Dedifferentiated amniotic fluid mesenchymal stem cell (primary cell): Measurements from ENCODE around the gene SREBF1.

ENCODE experiments used
- DNase-seq: peaks from one replicate; pipeline ENCODE4 v3.0.0-alpha.2; 2016; ENCODE audit errors: extremely low spot score

Gene SREBF1

DNA sequence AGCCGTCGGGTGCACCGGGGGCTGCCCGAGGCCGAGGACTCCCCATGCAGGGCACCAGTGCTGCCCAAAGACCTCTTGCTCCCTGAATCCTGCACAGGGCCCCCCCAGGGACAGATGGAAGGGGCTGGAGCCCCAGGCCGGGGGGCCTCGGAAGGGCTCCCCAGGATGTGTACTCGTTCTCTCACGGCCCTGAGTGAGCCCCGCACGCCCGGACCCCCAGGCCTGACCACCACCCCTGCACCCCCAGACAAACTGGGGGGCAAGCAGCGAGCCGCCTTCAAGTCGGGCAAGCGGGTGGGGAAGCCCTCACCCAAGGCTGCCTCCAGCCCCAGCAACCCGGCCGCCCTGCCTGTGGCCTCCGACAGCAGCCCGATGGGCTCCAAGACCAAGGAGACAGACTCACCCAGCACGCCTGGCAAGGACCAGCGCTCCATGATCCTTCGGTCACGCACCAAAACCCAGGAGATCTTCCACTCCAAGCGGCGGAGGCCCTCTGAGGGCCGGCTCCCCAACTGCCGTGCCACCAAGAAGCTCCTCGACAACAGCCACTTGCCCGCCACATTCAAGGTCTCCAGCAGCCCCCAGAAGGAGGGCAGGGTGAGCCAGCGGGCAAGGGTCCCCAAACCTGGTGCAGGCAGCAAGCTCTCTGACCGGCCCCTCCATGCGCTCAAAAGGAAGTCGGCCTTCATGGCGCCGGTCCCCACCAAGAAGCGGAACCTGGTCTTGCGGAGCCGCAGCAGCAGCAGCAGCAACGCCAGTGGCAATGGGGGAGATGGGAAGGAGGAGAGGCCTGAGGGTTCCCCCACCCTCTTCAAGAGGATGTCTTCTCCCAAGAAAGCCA is 40.6 kb downstream of the SREBF1 start:
- no peak for DNase-seq

DNA sequence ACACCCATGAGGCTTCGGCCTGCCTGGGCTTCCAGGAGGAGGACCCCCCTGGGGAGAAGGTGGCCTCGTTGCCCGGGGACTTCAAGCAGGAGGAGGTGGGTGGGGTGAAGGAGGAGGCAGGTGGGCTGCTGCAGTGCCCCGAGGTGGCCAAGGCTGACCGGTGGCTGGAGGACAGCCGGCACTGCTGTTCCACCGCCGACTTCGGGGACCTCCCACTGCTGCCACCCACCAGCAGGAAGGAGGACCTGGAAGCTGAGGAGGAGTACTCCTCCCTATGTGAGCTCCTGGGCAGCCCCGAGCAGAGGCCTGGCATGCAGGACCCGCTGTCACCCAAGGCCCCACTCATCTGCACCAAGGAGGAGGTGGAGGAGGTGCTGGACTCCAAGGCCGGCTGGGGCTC is 41.5 kb downstream of the SREBF1 start:
- no peak for DNase-seq

GRCh38 chr17:17794382-17794781 is 42.4 kb downstream of the SREBF1 start:
- no peak for DNase-seq

DNA sequence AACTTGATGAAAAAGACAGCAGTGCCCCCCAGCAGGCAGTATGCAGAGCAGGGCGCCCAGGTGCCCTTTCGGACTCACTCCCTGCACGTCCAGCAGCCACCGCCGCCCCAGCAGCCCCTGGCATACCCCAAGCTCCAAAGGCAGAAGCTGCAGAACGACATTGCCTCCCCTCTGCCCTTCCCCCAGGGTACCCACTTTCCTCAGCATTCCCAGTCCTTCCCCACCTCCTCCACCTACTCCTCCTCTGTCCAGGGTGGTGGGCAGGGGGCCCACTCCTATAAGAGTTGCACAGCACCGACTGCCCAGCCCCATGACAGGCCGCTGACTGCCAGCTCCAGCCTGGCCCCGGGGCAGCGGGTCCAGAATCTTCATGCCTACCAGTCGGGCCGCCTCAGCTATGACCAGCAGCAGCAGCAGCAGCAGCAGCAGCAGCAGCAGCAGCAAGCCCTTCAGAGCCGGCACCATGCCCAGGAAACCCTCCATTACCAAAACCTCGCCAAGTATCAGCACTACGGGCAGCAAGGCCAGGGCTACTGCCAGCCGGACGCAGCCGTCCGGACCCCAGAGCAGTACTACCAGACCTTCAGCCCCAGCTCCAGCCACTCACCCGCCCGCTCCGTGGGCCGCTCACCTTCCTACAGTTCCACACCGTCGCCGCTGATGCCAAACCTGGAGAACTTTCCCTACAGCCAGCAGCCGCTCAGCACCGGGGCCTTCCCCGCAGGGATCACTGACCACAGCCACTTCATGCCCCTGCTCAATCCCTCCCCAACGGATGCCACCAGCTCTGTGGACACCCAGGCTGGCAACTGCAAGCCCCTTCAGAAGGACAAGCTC is 43.2 kb downstream of the SREBF1 start:
- DNase-seq: no peak

- DNase-seq: no peak
These were observed 44.0 kb downstream of the SREBF1 start for GRCh38 chr17:17792551-17793377.

- no peak for DNase-seq
These were observed 44.7 kb downstream of the SREBF1 start for GRCh38 chr17:17792037-17792550.

GRCh38 chr17:17790637-17791464 is 45.9 kb downstream of the SREBF1 start:
- DNase-seq: no peak

DNA sequence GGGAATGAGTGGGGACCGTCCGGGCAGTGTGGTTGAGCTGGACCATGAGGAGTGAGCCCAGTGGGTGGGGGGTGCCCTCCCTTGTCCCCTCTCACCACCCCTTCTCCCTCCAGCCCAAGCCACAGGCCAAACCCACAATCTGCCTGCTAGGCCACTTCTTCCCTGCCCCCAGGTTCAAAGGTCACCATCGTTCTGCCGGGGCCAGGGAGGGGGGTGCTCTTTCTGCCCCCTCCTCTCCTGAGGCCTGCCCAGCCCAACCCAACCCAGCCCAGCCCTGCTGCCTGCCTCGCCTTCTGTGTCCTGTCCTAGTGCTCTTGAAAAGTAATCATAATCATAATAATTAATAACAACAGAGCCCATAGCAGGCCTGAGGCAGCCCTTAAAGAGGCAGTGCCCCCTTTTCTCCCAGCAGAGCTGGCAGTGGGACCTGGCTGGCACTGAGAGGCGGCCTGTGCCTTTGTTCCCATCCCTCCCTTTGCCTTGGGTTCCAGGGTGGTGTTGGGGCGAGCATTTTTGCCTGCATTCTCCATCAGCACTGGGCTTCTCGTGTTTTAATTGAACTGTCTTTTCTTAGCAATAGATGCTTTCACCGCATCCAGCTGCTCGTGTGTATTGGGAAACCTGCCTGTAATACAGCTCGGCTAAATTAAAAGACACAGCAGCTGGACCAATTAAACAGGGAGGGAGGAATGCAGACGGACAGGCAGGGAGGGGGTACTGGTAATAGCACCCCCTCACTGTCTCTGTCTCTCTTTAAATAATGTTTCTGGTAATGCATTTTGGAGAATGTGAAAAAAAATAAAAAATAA is 46.8 kb downstream of the SREBF1 start:
- DNase-seq: no peak

GRCh38 chr17:17789410-17789809 is 47.4 kb downstream of the SREBF1 start:
- no peak for DNase-seq

- no peak for DNase-seq
These were observed 47.8 kb downstream of the SREBF1 start for GRCh38 chr17:17788967-17789366.

DNA sequence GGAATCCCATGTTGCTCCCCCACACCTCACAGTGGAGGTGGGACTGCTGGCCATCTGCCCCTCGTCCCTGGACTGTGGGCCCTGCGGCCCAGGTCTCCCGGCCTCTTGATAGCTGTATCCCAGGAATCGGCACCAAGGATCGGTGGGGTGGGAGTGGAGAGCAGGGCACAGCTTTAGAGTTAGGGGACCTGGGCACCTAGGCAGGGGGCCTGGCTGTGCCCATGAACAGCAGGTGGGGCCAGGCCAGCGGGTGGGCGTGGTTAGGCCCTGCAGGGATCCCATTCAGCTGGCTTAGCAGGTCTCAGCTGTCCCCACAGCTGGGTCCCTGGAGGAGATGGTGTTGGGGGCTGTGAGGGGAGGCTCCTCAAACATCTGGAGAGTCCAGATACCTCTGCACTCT is 49.2 kb downstream of the SREBF1 start:
- no peak for DNase-seq

DNA sequence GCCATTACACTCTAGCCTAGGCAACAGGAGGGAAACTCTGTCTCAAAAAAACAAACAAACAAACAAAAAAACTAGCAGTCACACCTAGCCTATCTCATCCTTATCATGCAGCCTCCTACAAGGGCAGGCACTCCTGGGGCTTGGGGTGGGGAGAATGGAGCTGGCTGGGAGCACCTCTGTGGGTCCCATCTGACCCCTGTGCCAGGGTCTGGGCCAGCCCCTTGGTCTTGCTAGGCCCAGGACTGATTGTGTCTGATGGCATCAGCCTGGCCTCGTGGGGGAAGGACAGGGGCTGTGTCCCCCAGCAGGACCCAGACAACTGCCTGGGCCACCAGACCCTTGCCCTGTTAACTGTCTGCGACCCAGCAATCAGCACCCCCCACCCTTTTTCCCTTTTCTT is 49.8 kb downstream of the SREBF1 start:
- no peak for DNase-seq

GRCh38 chr17:17785407-17785806 is 51.4 kb downstream of the SREBF1 start:
- DNase-seq: no peak

DNA sequence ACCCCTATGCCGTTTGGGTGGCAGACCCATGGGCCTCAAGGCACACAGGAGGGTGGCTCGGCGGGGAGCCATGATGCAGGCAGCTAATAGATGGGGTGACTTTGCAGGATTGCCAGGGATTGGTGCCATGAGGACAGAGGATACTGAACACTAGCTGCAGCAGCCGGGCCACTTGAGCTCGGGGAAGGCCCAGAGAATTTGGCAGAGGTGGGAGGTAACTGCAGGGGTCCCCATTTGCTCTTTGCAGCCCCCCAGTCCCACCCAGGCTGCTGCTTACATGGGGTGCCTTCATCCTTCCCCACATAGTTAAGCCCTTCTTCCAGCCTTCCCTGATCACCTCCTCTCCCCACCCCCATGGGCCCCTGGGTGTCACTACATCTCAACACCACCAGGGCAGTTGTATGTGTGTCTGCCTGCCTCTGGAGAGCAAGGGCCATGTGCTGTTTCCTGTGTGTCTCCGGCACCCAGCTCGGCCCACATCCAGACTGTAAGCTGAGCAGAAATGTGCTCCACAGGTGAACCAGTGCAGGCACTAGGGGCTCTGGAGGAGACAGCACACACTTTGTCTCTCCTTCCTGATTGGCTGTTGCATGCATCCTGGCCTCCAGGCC is 52.0 kb downstream of the SREBF1 start:
- DNase-seq: no peak

DNA sequence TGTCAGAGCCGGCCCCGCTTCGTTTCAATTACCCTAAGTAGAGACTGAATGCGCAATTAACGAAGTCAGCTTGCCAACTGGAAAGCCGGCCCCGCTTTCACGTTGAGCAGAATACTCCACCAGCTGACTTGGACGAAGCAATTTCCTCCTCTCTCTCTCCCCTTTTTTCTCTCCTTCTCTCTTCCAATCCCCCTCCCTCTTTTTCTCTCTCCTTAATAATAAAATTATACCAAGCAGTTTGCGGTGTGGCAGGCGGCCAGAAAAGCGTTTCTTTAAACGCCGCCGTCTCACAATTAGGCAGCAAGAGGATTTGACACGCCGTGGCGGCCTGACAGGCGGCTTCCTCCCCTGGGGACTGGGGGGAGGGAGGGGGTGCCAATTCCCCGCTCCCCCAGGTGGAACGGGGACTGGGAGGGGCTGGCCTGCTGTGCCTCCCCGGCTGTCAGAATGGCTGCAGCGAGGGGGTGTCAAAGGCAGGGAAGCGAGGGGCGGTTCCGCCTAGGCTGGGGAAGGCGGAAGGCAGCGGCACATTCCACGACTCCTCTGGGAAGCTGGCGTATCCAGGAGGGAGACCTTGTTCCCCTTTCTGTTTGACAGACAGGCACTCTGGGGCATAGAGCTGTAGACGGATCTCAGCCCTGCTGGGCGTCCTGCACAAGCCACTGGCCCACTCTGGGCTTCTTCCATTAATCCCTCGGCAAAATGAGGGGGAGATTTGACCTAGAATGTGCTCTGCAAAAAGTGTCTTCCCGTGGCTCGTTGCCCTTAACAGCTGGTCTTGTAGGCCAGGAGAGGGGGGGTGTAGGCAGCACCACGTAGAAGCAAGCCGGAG is 52.7 kb downstream of the SREBF1 start:
- DNase-seq: no peak

- no peak for DNase-seq
These were observed 53.5 kb downstream of the SREBF1 start for GRCh38 chr17:17783116-17783824.

GRCh38 chr17:17782523-17783115 is 54.2 kb downstream of the SREBF1 start:
- no peak for DNase-seq
